MCF 10A (cell line): ENCODE measurements around the gene ACSM6. TPM values are rescaled to one million over a fixed set of nuclear protein-coding genes. Genes with fewer than 3 reads are reported as not detected.

Experiments used
- BruUV-seq: library from RNA; stranded (reverse); fragments of 400-500 nt; replicated peaks from 2 replicates; lab custom pipeline; 2021; lab: Mats Ljungman, UMichigan
- CTCF ChIA-PET: fragments of 300-600 bp; sonication (Branson Sonifier 250); formaldehyde crosslinking; extraction: SDS; loops from one replicate; lab custom pipeline; 2021; ENCODE audit warnings: antibody characterized with exemption, inconsistent platforms; lab: Yijun Ruan, JAX
- POLR2A ChIA-PET: fragments of 300-600, 350-650 bp; sonication (Branson Sonifier 250); formaldehyde crosslinking; extraction: SDS; loops from one replicate; lab custom pipeline; 2020; ENCODE audit warnings: antibody characterized with exemption, inconsistent platforms; lab: Yijun Ruan, JAX
- DNase-seq: peaks from one replicate; pipeline ENCODE4 v3.0.0-alpha.2; 2018; ENCODE audit not compliant: unreplicated experiment
- H3K27ac Mint-ChIP-seq: one replicate; pipeline ENCODE4 v1.8.0; 2022; ENCODE audit warnings: mild to moderate bottlenecking, low read depth, mixed read lengths; ENCODE audit not compliant: unreplicated experiment
- H3K27me3 Mint-ChIP-seq: one replicate; pipeline ENCODE4 v1.8.0; 2022; ENCODE audit warnings: mixed read lengths; ENCODE audit not compliant: insufficient read depth, unreplicated experiment
- H3K36me3 Mint-ChIP-seq: one replicate; pipeline ENCODE4 v1.8.0; 2022; ENCODE audit warnings: mild to moderate bottlenecking, moderate library complexity, mixed read lengths; ENCODE audit not compliant: insufficient read depth, unreplicated experiment
- H3K4me1 Mint-ChIP-seq: one replicate; pipeline ENCODE4 v1.8.0; 2022; ENCODE audit warnings: mixed read lengths; ENCODE audit not compliant: insufficient read depth, unreplicated experiment
- H3K4me3 Mint-ChIP-seq: one replicate; pipeline ENCODE4 v1.8.0; 2022; ENCODE audit warnings: mild to moderate bottlenecking, moderate library complexity, mixed read lengths; ENCODE audit not compliant: unreplicated experiment
- H3K9me3 Mint-ChIP-seq: one replicate; pipeline ENCODE4 v1.8.0; 2022; ENCODE audit warnings: mixed read lengths; ENCODE audit not compliant: unreplicated experiment
- intact Hi-C: fragments of 100-400 bp; cut with micrococcal nuclease; formaldehyde crosslinking; loops from 2 replicates; pipeline ENCODE4 v1.14.1; 2022
- total RNA-seq: library from RNA; stranded (reverse); gene quantifications from 2 replicates; pipeline ENCODE4 v1.2.3, GENCODE V29; 2022
- TF ChIP-seq, protein P1 (sequence below): fragments of 200-600 bp; IDR thresholded peaks from one replicate; pipeline ENCODE4 v1.8.0; 2022; ENCODE audit warnings: antibody characterized with exemption, mild to moderate bottlenecking; ENCODE audit not compliant: unreplicated experiment

The ACSM6 gene
- total RNA-seq, 1 experiment from 2014 or later = not detected

DNA sequence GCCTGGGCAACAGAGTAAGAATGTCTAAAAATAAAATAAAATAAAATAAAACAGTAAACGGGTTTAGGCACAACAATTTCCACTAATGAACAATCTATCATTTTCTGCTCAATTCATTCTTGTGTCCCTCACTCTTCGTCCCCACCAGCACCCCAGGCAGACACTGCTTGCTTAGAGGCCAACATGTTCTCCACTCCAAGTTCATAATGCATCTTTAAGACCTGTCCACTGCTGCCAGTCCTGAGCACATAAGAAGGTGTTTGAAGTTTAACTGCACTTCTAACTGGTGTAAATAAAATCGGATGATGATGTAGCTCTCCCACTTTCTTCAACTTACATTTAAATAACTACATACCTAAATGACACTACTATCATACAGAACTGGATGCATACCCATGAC is 83.6 kb downstream of the ACSM6 start:
- POLR2A ChIA-PET = interaction anchor here (1.1 to 4.8 kb wide), 3 partner anchors 11 to 17 kb away, joined by 4 to 49 read pairs (median 19); no protein-coding TSS in a partner anchor
- intact Hi-C loops = no loop called here
- no peak overlapping the region for H3K4me3 Mint-ChIP-seq
- TF ChIP-seq, protein P1, sequence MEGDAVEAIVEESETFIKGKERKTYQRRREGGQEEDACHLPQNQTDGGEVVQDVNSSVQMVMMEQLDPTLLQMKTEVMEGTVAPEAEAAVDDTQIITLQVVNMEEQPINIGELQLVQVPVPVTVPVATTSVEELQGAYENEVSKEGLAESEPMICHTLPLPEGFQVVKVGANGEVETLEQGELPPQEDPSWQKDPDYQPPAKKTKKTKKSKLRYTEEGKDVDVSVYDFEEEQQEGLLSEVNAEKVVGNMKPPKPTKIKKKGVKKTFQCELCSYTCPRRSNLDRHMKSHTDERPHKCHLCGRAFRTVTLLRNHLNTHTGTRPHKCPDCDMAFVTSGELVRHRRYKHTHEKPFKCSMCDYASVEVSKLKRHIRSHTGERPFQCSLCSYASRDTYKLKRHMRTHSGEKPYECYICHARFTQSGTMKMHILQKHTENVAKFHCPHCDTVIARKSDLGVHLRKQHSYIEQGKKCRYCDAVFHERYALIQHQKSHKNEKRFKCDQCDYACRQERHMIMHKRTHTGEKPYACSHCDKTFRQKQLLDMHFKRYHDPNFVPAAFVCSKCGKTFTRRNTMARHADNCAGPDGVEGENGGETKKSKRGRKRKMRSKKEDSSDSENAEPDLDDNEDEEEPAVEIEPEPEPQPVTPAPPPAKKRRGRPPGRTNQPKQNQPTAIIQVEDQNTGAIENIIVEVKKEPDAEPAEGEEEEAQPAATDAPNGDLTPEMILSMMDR = no peak
- no TSS peak for BruUV-seq
- H3K27ac Mint-ChIP-seq = no peak overlapping the region
- H3K36me3 Mint-ChIP-seq = no peaks in the 10 kb centered on the region
- H3K27me3 Mint-ChIP-seq = no peaks in the 10 kb centered on the region
- peaks cover 54% of the 10 kb centered on the region for H3K4me1 Mint-ChIP-seq
- CTCF ChIA-PET = interaction anchor here (0.7 to 3.1 kb wide), 6 partner anchors 11 to 112 kb away, joined by 3 to 31 read pairs (median 3); no protein-coding TSS in a partner anchor
- no peaks in the 10 kb centered on the region for H3K9me3 Mint-ChIP-seq
- no peak for DNase-seq

Other genes starting within 250 kb of the ACSM6 start
- not detected in 2 replicates for gene CYP2C8, start 124.7 kb upstream of the ACSM6 start, total RNA-seq
- 74.6 and 98.1 TPM in 2 replicates for gene PDLIM1, start 96.8 kb downstream of the ACSM6 start, total RNA-seq